IPS DF 6.9 (cell line): ENCODE results near the gene TOR1B.
A peak's percentile ranks its signal among the peaks of the same experiment; 100 is the strongest.

Source experiments
- DNase-seq: peaks from one replicate; pipeline ENCODE4 v3.0.0-alpha.2; 2013; ENCODE audit warnings: low read depth, low spot score
- H3K27ac ChIP-seq: one replicate; pipeline ENCODE4 v1.5.1; 2013; ENCODE audit warnings: low read length, control low read depth
- H3K27me3 ChIP-seq: 2 replicates; pipeline ENCODE4 v1.6.1; 2013; ENCODE audit warnings: mild to moderate bottlenecking, low read length; ENCODE audit not compliant: control insufficient read depth, insufficient read depth
- H3K36me3 ChIP-seq: 2 replicates; pipeline ENCODE4 v1.6.1; 2013; ENCODE audit warnings: low read length; ENCODE audit not compliant: control insufficient read depth, insufficient read depth
- H3K4me1 ChIP-seq: 2 replicates; pipeline ENCODE4 v1.6.1; 2013; ENCODE audit warnings: low read length; ENCODE audit not compliant: control insufficient read depth, insufficient read depth
- H3K4me3 ChIP-seq: 2 replicates; pipeline ENCODE4 v1.5.1; 2013; ENCODE audit warnings: mild to moderate bottlenecking, low read length
- H3K9me3 ChIP-seq: 2 replicates; pipeline ENCODE4 v1.6.1; 2013; ENCODE audit warnings: low read length, inconsistent platforms; ENCODE audit not compliant: control insufficient read depth, insufficient read depth
- WGBS: extraction: QIAGEN DNeasy Blood & Tissue Kit; methylation state at CpG from one replicate; pipeline ENCODE4 v1.1.7; 2013; ENCODE audit warnings: mixed read lengths, missing lambda C conversion rate; ENCODE audit not compliant: insufficient read length, insufficient coverage; 5-methylcytosine and 5-hydroxymethylcytosine counted together

Gene TOR1B

DNA sequence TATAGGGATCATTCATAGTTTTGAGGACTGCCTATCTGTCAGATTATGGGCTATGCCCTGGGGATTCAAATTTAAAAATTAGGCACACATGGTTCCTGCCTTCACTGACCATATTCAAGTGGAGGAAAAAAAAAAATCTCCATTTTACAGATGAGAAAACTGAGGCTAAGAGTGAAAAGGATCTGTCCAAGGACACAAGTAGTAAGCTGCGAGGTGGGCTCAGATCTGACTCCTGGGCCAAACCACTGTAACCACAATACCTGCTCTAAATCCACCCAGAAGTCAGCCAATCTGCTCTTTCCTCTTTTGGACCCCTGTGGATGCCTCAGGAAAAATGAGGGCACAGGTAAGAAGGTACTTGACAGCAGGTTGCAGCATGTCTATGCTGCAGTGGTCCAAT lies 23.8 kb downstream of the TOR1B start:
- WGBS, result no CpG with 5 or more reads among the region's 1 CpG
- no peak overlapping the region for H3K4me3 ChIP-seq
- no peak overlapping the region for H3K27ac ChIP-seq
- H3K4me1 ChIP-seq, result no peaks in the 10 kb centered on the region
- no peak for DNase-seq
- H3K36me3 ChIP-seq, result peaks cover 16% of the 10 kb centered on the region
- no peaks in the 10 kb centered on the region for H3K27me3 ChIP-seq
- no peaks in the 10 kb centered on the region for H3K9me3 ChIP-seq

GRCh38 chr9:129828051-129828450 lies 25.1 kb downstream of the TOR1B start:
- H3K27ac ChIP-seq, result no peak overlapping the region
- H3K4me1 ChIP-seq, result no peaks in the 10 kb centered on the region
- DNase-seq, result no peak
- no CpG with 5 or more reads among the region's 9 CpGs for WGBS
- H3K27me3 ChIP-seq, result no peaks in the 10 kb centered on the region
- H3K36me3 ChIP-seq, result peaks cover 16% of the 10 kb centered on the region; the same call in 1 of the 2 replicates
- H3K9me3 ChIP-seq, result no peaks in the 10 kb centered on the region
- no peak overlapping the region for H3K4me3 ChIP-seq

DNA sequence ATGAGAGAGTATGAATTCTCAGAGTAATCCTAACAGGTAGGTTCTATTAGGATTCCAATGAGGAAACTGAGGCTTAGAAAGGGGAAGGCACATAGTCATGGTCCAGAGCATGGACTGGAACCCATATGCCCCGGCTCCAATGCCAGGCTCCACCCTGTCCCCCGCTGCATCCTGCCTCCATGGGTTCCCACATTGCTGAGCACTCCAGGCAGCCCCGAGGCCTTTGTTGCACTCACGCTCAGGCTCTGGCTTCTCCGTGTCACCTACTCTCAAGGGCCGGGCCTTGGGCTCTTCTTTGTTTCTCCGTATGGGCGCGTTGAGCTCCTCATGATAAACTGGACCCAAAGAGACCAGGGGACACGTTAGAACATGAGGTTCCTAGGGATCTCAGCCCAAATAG lies 26.0 kb downstream of the TOR1B start:
- H3K27me3 ChIP-seq, result no peaks in the 10 kb centered on the region
- no peaks in the 10 kb centered on the region for H3K9me3 ChIP-seq
- WGBS, result no CpG with 5 or more reads among the region's 10 CpGs
- H3K4me1 ChIP-seq, result no peaks in the 10 kb centered on the region
- H3K36me3 ChIP-seq, result peaks cover 16% of the 10 kb centered on the region; the same call in 1 of the 2 replicates
- H3K27ac ChIP-seq, result no peak overlapping the region
- H3K4me3 ChIP-seq, result no peak overlapping the region
- DNase-seq, result no peak

DNA sequence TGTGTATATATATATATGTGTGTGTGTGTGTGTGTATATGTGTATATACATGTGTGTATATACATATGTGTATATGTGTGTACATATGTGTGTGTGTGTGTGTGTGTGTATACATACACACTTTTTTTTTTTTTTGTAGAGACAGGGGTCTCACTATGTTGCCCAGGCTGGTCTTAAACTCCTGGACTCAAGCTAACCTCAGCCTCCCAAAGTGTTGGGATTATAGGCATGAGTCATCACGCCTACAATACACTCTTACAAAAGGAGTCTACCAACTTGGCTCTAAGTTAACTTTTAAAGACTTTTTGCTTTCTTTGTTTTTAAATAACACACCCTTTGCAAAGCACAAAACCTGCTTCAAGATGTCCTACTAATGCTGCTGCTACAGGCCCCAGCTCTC lies 30.0 kb downstream of the TOR1B start:
- no CpG with 5 or more reads among the region's 1 CpG for WGBS
- H3K9me3 ChIP-seq, result no peaks in the 10 kb centered on the region

GRCh38 chr9:129834489-129835127 lies 31.6 kb downstream of the TOR1B start:
- no peaks in the 10 kb centered on the region for H3K27me3 ChIP-seq
- H3K9me3 ChIP-seq, result no peaks in the 10 kb centered on the region
- no CpG with 5 or more reads among the region's 32 CpGs for WGBS
- DNase-seq, result no peak
- no peak overlapping the region for H3K27ac ChIP-seq
- H3K4me3 ChIP-seq, result peak overlapping the region; percentile 80
- 0 out of 2 replicates have a peak, but pooled peaks cover 3% of the 10 kb centered on the region for H3K4me1 ChIP-seq
- H3K36me3 ChIP-seq, result peaks cover 4% of the 10 kb centered on the region; the same call in 1 of the 2 replicates

More for the DNA sequence above, 30.0 kb downstream of the TOR1B start:
- Histone ChIP-seq H3K4me1 (0 out of 2 replicates have a peak, but pooled peaks cover 3% of the 10 kb centered on the region), H3K36me3 (peaks cover 16% of the 10 kb centered on the region; the same call in 1 of the 2 replicates), H3K4me3 (no peak overlapping the region), H3K27ac (no peak overlapping the region), H3K27me3 (no peaks in the 10 kb centered on the region)
- DNase-seq, result no peak

DNA sequence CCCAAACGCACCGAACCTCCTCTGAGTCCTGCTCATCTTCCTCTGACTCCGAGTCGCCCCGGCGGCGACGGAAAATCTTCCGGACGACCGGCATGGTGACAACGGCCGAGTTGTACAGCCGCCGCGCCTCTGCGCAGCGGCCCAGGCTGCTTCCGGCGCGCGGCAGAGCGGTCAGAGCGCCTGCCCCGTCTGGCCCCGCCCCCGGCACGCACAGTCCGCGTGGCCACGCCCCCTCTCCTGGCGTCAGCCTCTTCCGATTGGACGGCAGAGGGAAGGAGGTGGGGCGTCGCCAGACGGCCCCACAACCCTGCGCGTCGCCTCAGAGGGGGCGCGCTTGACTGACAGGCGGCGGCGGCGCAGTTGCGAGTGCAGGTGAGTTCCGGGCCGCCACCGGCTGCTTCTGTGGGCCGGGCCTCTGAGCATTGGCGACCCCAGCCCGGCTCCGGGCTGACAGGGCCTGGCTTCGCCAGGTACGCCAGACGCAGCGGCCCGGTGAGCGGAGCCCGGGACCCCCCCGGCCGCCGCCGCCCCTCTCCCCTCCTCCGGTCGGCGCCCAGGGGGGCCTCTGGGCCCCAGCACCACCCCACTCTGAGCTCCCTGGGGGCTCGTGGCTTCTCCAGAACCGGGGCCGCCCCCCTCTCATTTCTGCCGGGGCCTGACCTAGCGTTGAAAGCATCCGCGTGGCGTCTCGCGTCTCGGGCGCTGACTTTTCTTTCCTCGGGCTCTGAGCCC lies 32.3 kb downstream of the TOR1B start, which contains the start of the genes C9orf78 and USP20:
TSS of gene C9orf78 (minus strand) at position 148 of the 732 bp plus-strand sequence. CDS start at position 94, 54 bp downstream.
TSS of gene USP20 (plus strand) at position 331 of the 732 bp plus-strand sequence. CDS start 17,098 bp downstream, outside the sequence.
- H3K9me3 ChIP-seq, result no peaks in the 10 kb centered on the region
- no CpG with 5 or more reads among the region's 81 CpGs for WGBS
- no peak within 1 kb of the TSS for H3K27ac ChIP-seq
- DNase-seq, result peak; percentile 83
- H3K4me1 ChIP-seq, result peaks cover 7% of the 10 kb centered on the region; the same call in 1 of the 2 replicates
- H3K27me3 ChIP-seq, result no peaks in the 10 kb centered on the region
- peaks cover 4% of the 10 kb centered on the region; the same call in 1 of the 2 replicates for H3K36me3 ChIP-seq
- H3K4me3 ChIP-seq, result peak within 1 kb of the TSS; percentile 80

- no peak for DNase-seq
- Histone ChIP-seq H3K27me3 (no peaks in the 10 kb centered on the region), H3K4me3 (peak overlapping the region; percentile 69), H3K4me1 (peaks cover 7% of the 10 kb centered on the region; the same call in 1 of the 2 replicates), H3K27ac (no peak overlapping the region), H3K9me3 (no peaks in the 10 kb centered on the region), H3K36me3 (peaks cover under 1% of the 10 kb centered on the region; the same call in 1 of the 2 replicates)
- no CpG with 5 or more reads among the region's 19 CpGs for WGBS
Measured at GRCh38 chr9:129835860-129836223, 32.9 kb downstream of the TOR1B start.

DNA sequence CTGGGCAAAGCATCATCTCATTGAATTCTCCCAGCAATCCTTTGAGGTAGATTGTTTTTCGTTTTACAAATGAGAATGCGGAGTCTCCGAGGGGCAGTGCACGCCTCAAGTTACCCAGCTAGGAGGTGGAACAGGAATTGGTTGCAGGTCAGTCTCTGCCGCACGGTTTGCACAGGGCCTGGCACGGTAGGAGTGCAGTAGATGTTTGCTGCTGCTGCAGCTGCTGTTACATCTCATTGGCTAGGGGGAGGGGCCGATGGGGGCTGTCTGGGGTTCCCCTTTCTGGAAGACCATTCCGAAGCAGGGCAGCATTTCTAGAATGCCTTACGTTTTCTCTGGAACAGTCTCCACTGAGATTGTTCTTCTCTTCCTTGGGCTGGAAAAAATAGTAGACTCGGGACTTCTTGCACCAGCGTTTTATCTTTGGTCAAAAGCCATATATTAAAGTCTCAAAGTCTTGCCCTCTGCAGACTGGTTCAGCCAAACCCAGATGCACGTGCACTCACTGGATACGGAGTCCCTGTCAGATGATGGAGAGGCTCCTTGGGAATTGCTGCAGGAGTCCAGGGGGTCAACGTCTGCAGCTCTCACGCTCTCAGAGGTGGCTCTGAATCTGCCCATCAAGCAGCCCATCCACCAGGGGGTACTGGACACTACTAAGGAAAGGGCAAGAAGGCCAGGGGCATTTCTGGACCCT lies 33.5 kb downstream of the TOR1B start:
- H3K9me3 ChIP-seq, result no peaks in the 10 kb centered on the region
- H3K4me3 ChIP-seq, result no peak overlapping the region; the same call in 1 of the 2 replicates
- WGBS, result no CpG with 5 or more reads among the region's 16 CpGs
- H3K27ac ChIP-seq, result no peak overlapping the region
- no peak for DNase-seq
- H3K36me3 ChIP-seq, result no peaks in the 10 kb centered on the region; the same call in 1 of the 2 replicates
- H3K4me1 ChIP-seq, result peaks cover 7% of the 10 kb centered on the region; the same call in 1 of the 2 replicates
- H3K27me3 ChIP-seq, result no peaks in the 10 kb centered on the region

DNA sequence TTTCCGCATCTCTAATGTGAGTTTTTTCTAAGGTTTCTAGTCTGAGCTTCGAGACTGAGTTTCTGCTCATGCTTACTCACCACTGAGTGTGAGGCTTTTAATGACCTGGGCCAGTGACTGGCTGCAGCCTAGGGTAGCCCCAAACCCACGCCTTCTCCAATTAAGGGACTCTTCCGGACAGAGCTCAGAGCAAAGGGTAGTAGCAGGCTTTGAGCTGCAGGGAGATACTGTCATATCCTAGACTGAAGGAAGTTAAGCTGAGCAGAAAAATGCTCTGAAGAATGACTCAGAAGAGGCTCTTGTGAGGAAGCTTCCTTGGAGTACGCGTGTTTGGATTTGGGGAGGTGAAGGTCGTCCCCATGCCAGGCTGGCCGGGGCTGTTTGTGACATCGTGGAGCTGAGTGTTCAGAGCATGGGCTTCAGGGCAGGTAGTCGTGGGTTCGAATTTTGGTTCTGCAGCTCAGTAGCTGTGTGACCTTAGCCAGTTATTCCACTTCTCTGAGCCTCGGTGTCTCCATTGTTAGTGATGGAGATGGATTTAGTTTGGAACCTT lies 35.8 kb downstream of the TOR1B start:
- no peaks in the 10 kb centered on the region for H3K9me3 ChIP-seq
- no peaks in the 10 kb centered on the region for H3K36me3 ChIP-seq
- DNase-seq, result no peak
- no peak overlapping the region for H3K4me3 ChIP-seq
- no peaks in the 10 kb centered on the region for H3K27me3 ChIP-seq
- no peak overlapping the region for H3K27ac ChIP-seq
- H3K4me1 ChIP-seq, result peaks cover 7% of the 10 kb centered on the region; the same call in 1 of the 2 replicates
- WGBS, result no CpG with 5 or more reads among the region's 12 CpGs
